NCI-H2227 (cell line): ENCODE results near the gene USP54.
"Not testable (repeated sequence)": the region's sequence is repeated elsewhere in the genome, so short reads cannot be mapped to it uniquely, and the experiment has no call there.

Source experiments
- DNase-seq: peaks from one replicate; lab custom pipeline; 2025; ENCODE audit not compliant: unreplicated experiment; lab: John Stamatoyannopoulos, UW

Gene USP54

GRCh38 chr10:73588656-73589055 lies 2.5 kb downstream of the USP54 start:
- no peak for DNase-seq

GRCh38 chr10:73586583-73586984 lies 4.6 kb downstream of the USP54 start:
- no peak for DNase-seq

- DNase-seq, result no peak
Observed at GRCh38 chr10:73585327-73585726, 5.8 kb downstream of the USP54 start.

GRCh38 chr10:73584737-73585136 lies 6.4 kb downstream of the USP54 start:
- DNase-seq, result no peak

- DNase-seq, result no peak
Observed at GRCh38 chr10:73581918-73582317, 9.2 kb downstream of the USP54 start.

GRCh38 chr10:73578927-73579326 lies 12.2 kb downstream of the USP54 start:
- DNase-seq, result not testable (repeated sequence)

GRCh38 chr10:73577788-73578187 lies 13.4 kb downstream of the USP54 start:
- no peak for DNase-seq

GRCh38 chr10:73576890-73577591 lies 14.1 kb downstream of the USP54 start:
- no peak for DNase-seq

GRCh38 chr10:73576178-73576889 lies 14.8 kb downstream of the USP54 start:
- DNase-seq, result no peak

- not testable (repeated sequence) for DNase-seq
Observed at GRCh38 chr10:73567025-73567424, 24.1 kb downstream of the USP54 start.

- DNase-seq, result no peak
Observed at GRCh38 chr10:73561192-73561591, 29.9 kb downstream of the USP54 start.

- DNase-seq, result no peak
Observed at GRCh38 chr10:73559590-73559989, 31.6 kb downstream of the USP54 start.

- DNase-seq, result no peak
Observed at GRCh38 chr10:73556855-73557254, 34.3 kb downstream of the USP54 start.

GRCh38 chr10:73554721-73555120 lies 36.4 kb downstream of the USP54 start:
- DNase-seq, result no peak

- no peak for DNase-seq
Observed at GRCh38 chr10:73553761-73554160, 37.4 kb downstream of the USP54 start.

GRCh38 chr10:73552819-73553715 lies 38.1 kb downstream of the USP54 start:
- DNase-seq, result peak; percentile 66

- DNase-seq, result no peak
Observed at GRCh38 chr10:73551515-73551914, 39.6 kb downstream of the USP54 start.

- no peak for DNase-seq
Observed at GRCh38 chr10:73545357-73545756, 45.8 kb downstream of the USP54 start.

GRCh38 chr10:73537709-73538108 lies 53.4 kb downstream of the USP54 start:
- DNase-seq, result no peak

- DNase-seq, result no peak
Observed at GRCh38 chr10:73537288-73537687, 53.9 kb downstream of the USP54 start.

GRCh38 chr10:73534857-73535256 lies 56.3 kb downstream of the USP54 start:
- no peak for DNase-seq
